Femur (tissue), 1 donor: ENCODE measurements around the gene ZNF324.
A peak's percentile ranks its signal among the peaks of the same experiment; 100 is the strongest.
"Not testable (repeated sequence)": the region's sequence is repeated elsewhere in the genome, so short reads cannot be mapped to it uniquely, and the experiment has no call there.

Experiments used
- DNase-seq: peaks from one replicate; pipeline ENCODE4 v3.0.0-alpha.2; 2017

The ZNF324 gene

DNA sequence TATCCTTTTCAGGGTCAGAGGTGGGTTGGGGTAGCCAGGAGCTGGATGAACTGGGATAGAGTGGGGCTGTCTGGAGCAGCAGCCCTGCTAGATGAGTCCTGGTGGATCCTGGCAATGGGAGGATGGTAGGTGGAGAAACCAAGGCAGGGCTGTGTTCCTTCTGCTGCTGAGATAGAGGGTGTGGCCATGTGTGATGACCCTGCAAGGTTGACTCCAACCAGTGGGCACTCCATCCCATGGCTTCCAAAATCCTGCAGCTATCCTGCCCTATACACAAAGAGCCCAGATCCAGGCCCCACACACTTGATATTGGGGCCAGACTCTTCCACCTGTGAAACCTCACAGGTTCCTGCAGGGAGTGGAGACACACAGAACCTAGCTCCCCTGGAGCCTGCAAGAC lies 6.9 kb downstream of the ZNF324 start:
- DNase-seq: no peak

GRCh38 chr19:58474291-58474996 lies 7.6 kb downstream of the ZNF324 start:
- DNase-seq: no peak

- DNase-seq: no peak
Measured at GRCh38 chr19:58474997-58475713, 8.3 kb downstream of the ZNF324 start.

- DNase-seq: peak; percentile 98
Measured at GRCh38 chr19:58475714-58476497, 9.0 kb downstream of the ZNF324 start, which contains the start of gene ZNF446. ZNF446 (plus strand) TSS chr19:58476352; CDS start chr19:58477219, 867 bp downstream.

DNA sequence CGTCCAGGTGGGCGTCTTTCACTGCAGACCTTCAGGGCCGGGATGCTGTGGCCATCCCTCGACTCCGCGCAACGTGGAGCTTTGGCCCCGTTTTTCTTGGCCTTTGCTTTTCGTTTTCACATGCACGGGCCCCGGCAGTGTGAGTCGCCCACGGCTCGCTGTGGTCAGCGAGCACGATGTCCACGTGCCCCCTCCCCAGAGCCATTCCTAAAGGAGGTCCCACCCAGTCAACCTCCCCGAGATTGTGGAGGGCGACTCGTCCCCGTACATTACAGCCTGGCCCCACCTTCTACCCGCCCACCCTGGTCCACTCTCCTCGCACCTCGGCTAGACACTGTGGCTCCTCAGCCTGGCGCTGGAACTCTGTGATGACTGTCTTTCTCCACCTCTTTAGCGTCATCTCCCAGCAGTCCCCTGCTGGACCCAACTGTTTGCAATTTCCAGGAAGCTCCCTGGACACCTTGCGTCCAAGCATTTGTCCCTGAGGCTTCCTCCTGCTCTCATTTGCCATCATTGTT lies 9.7 kb downstream of the ZNF324 start:
- peak; percentile 51 for DNase-seq

GRCh38 chr19:58477130-58477529 lies 10.2 kb downstream of the ZNF324 start:
- DNase-seq: no peak

- DNase-seq: no peak
Measured at GRCh38 chr19:58477871-58478270, 11.0 kb downstream of the ZNF324 start.

- no peak for DNase-seq
Measured at GRCh38 chr19:58479303-58479702, 12.4 kb downstream of the ZNF324 start.

- DNase-seq: no peak
Measured at GRCh38 chr19:58479736-58480480, 13.0 kb downstream of the ZNF324 start.

- no peak for DNase-seq
Measured at GRCh38 chr19:58480481-58480830, 13.6 kb downstream of the ZNF324 start.

GRCh38 chr19:58480831-58481230 lies 14.0 kb downstream of the ZNF324 start:
- no peak for DNase-seq

GRCh38 chr19:58482372-58482771 lies 15.5 kb downstream of the ZNF324 start:
- no peak for DNase-seq

DNA sequence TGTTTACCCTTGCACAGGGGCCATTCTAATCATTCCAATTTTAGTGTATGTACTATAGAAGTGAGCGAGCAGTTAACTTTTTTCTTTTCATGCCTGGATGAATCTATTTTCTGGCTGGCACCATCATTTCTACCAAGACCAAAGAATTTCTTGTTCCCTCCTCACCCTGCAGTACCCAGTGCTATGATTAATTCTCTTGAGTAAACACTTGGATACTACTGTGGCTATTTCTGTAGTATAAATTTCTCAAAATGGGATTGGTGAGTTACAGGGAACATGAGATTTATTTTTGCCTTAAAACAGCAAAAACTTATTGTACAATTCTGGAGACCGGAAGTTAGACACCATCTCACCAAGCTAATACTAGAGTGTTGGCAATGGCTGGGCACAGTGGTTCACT lies 16.9 kb downstream of the ZNF324 start:
- DNase-seq: no peak

GRCh38 chr19:58484349-58484748 lies 17.5 kb downstream of the ZNF324 start:
- not testable (repeated sequence) for DNase-seq

DNA sequence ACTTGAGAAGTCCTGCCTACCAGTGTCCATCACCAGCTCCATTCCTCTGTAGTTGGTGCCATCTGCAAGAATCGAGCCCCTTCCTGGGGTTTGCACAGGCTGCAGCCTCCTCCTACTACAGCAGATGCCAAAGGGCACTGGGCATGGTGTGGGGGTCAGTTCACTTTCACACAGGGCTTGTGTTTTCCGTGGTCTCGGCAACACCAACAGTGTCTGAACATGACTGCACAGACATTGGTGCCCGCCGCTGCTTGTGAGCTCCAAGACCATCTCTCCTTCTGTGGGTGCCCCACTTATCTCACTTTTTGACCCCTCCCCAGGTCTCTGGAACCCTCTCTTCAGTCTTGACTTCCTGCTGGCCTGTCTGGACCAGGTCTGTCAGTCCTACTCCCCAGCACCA lies 24.5 kb downstream of the ZNF324 start:
- DNase-seq: no peak

- DNase-seq: no peak
Measured at GRCh38 chr19:58492265-58492664, 25.4 kb downstream of the ZNF324 start.

DNA sequence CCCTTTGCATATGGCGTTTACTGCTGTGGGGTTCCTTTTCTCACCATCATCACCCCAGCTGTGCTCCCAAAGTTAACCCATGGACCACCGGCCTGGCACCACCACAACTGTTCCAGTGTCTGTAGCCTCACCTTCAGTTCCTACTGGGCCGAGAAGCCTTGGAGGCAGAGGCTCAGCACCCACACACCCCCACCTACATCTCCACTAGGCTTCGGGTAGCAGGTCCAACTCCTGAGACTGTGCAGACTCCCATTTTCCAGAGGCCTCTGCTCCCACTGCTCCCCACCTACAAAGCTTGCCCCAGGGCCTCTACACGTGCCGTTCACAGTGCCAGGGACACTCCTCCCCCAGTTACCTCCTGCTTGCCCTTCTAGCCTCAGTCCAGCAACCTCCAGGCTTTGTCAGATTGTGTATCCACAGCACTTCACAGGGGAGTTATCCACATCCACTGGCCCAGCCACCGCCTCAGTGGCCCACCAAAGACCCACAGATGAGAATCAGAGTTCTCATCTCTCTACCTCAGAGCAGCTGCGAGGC lies 30.8 kb downstream of the ZNF324 start:
- DNase-seq: no peak

DNA sequence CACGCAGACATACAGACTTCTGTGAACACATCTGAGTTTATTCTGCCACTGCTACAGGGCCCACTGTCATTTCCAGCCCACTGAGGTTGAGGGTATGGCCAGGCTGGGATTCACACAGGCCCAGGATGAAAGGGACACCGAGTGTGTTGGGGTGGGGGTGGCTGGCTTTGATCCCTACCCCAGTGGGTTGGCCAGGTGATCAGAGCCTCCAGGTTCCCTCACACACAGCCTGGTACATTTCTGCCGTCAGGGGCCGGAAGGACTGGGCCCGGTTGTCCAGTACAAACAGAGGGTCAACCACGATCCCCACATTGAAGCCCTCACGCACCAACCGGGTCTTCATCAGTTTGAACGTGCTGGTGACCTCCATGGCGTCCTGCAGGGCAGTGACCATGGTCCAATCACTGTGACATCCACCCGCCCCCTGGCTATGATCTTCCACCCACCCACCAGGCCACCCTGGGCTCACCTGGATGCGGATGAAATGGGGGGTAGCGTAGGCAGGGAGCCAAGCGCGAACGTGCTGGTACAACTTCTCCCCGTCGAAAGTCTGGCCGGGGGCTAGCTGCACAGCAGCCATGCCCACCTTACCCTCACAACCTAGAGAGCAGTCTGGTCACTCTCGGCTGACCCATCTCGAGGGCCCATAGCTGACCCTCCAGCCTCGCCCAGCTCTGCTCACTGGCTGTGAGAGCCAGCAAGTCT lies 31.6 kb downstream of the ZNF324 start:
- no peak for DNase-seq

DNA sequence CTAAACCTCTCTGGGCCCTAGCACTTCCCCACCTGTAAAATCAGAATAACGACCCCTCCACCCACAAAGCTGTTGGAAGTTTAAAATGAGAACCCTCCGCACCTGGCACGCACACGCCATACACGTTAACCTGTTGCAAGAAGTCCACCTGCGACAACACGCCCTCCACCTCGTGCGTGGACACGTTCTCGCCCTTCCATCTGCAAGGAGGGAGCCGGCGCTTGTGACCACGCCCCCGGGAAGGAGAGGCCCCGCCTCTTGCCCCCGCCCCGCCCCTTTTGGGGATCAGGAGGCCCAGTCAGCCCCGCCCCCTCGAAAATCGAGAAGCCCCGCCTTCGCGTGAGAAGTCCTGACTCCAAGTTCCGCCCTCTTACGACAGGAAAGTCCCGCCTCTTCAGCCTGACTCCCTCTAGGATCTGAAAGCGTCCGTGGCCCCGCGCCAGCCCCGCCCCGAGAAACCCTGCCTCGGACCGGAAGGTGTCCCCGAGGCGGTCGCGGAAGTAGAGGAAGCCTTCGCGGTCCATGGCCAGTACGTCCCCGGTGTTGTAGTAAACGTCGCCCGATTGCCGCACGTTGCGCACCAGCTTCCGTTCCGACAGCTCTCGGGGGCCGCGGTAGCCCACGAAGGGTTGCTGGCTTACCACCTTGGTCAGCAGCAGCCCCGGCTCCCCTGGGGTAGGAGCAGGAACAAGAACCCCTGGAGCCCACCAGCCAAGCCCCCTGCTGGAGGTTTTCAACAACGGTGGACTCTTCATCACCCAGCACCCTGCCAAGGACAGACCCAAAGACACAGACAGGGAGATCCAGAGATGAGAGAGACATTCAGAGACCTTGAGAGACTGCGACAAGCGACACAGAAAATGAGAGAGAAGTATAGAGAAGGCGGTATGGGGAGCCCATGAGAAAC lies 32.4 kb downstream of the ZNF324 start:
- peak; percentile 99 for DNase-seq

DNA sequence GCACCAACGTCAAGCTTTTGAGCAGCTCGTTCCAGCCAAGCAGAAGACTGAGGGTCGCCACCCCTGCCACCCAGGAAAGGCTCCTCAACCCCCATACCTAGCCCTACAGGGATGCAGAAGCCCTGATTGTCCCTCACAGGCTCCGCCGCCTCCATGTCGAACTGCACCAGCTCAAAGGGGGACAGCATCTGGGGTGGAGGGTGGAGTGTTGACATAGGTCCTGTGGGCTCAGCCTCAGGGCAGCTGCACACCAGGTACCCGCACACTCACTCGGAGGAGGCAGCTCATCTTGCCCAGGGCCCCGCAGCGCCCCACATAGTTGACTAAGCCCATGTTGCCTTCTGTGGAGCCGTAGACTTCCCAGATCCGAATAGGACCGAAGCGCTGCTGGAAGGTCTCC lies 33.4 kb downstream of the ZNF324 start:
- DNase-seq: no peak
